BE2C (cell line): ENCODE results near the gene TSPAN7.

ENCODE experiments used
- DNase-seq: peaks from one replicate; pipeline ENCODE4 v3.0.0-alpha.2; 2020
- H3K27me3 ChIP-seq: fragments of 250-450 bp; sonication (Bioruptor Pico); 2 replicates; pipeline ENCODE4 v1.5.1; 2020; ENCODE audit warnings: mild to moderate bottlenecking
- H3K36me3 ChIP-seq: fragments of 250-450 bp; sonication (Bioruptor Pico); 2 replicates; pipeline ENCODE4 v1.5.1; 2020; ENCODE audit warnings: mild to moderate bottlenecking
- H3K4me1 ChIP-seq: fragments of 250-450 bp; sonication (Bioruptor Pico); 2 replicates; pipeline ENCODE4 v1.5.1; 2020
- H3K4me3 ChIP-seq: 2 replicates; pipeline ENCODE4 v1.5.1; 2011; ENCODE audit warnings: low read depth, low read length
- H3K9me3 ChIP-seq: fragments of 250-450 bp; sonication (Bioruptor Pico); 2 replicates; pipeline ENCODE4 v1.5.1; 2020
- TF ChIP-seq, protein P1 (sequence below): IDR thresholded peaks from 2 replicates; pipeline ENCODE4 v1.5.1; 2012; ENCODE audit warnings: mild to moderate bottlenecking, low read depth, low read length

The TSPAN7 gene

GRCh38 chrX:38560776-38561125 lies 591 bp upstream of the TSPAN7 start:
- Histone ChIP-seq H3K9me3 (no peaks in the 10 kb centered on the region), H3K27me3 (no peaks in the 10 kb centered on the region), H3K4me3 (peak overlapping the region; percentile 55), H3K4me1 (no peaks in the 10 kb centered on the region), H3K36me3 (no peaks in the 10 kb centered on the region)
- TF ChIP-seq, protein P1, sequence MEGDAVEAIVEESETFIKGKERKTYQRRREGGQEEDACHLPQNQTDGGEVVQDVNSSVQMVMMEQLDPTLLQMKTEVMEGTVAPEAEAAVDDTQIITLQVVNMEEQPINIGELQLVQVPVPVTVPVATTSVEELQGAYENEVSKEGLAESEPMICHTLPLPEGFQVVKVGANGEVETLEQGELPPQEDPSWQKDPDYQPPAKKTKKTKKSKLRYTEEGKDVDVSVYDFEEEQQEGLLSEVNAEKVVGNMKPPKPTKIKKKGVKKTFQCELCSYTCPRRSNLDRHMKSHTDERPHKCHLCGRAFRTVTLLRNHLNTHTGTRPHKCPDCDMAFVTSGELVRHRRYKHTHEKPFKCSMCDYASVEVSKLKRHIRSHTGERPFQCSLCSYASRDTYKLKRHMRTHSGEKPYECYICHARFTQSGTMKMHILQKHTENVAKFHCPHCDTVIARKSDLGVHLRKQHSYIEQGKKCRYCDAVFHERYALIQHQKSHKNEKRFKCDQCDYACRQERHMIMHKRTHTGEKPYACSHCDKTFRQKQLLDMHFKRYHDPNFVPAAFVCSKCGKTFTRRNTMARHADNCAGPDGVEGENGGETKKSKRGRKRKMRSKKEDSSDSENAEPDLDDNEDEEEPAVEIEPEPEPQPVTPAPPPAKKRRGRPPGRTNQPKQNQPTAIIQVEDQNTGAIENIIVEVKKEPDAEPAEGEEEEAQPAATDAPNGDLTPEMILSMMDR, result no peak
- no peak for DNase-seq

DNA sequence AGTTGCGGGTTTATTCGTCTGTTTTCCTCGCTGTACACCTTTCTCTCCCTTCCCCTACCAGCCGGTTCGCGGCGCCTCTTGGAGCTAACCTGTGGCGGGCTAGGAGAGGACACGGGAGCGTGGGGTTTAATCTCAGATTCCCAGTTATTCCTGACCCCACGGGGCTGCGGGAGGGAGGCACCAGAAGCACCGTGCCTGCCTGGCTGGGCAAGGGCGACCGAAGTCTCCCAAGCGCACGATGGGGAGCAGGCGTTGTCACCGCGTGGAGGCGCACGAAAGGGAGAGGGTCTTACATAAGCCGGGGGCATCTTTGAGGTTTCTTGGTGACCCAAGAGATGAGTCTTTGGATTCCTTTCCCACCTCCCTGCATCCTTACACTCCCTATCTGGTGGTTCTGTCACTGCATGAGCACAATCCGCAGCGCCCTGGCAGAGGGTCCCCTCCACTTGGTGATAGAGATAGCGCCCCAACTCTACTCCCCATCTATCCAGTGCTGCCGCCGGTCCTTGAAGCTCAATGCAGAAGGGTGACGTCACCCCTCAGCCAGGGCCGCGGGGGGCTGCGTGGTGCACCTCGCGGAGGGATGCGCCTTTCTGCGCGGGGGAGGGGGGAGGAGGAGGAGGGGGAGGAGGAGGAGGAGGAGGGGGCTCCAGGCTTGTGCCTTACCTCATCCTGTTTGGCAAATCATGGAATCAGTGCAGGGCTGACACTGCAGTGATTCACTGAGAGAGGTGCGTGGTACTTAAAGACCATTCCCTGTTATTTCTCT lies 793 bp downstream of the TSPAN7 start:
- H3K9me3 ChIP-seq, result no peaks in the 10 kb centered on the region
- peak; percentile 63 for DNase-seq
- H3K4me1 ChIP-seq, result no peaks in the 10 kb centered on the region
- H3K36me3 ChIP-seq, result no peaks in the 10 kb centered on the region
- no peaks in the 10 kb centered on the region for H3K27me3 ChIP-seq
- H3K4me3 ChIP-seq, result peak overlapping the region; percentile 81
- TF ChIP-seq, protein P1, result peak; percentile 33

GRCh38 chrX:38563030-38563429 lies 1.7 kb downstream of the TSPAN7 start:
- Histone ChIP-seq H3K36me3 (no peaks in the 10 kb centered on the region), H3K9me3 (no peaks in the 10 kb centered on the region), H3K27me3 (no peaks in the 10 kb centered on the region), H3K4me1 (no peaks in the 10 kb centered on the region), H3K4me3 (peak overlapping the region; percentile 81)
- TF ChIP-seq, protein P1, result no peak
- DNase-seq, result no peak

GRCh38 chrX:38570396-38570795 lies 9.1 kb downstream of the TSPAN7 start:
- DNase-seq, result no peak

DNA sequence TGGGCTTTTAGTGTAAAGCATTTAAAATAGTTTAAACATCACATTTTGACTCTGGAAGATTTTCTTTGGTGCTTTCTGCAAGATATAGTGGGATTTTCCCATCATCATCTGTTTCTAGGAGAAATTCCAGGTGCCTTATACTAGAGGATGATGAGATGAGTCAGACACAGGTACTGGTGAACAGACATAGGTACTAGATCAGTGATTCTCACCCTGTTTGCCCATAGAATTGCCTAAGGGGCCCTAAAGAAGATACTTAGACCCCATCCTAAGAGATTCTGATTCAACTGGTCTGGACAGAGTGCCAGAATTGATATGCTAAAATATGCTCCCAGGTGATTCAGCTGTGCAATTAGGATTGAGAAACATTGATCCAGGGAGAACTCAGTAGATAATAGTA lies 9.7 kb downstream of the TSPAN7 start:
- Histone ChIP-seq H3K4me3 (no peak overlapping the region), H3K4me1 (no peaks in the 10 kb centered on the region)

More at GRCh38 chrX:38570396-38570795, 9.1 kb downstream of the TSPAN7 start:
- Histone ChIP-seq H3K9me3 (no peaks in the 10 kb centered on the region), H3K36me3 (no peaks in the 10 kb centered on the region), H3K4me3 (no peak overlapping the region), H3K27me3 (no peaks in the 10 kb centered on the region), H3K4me1 (no peaks in the 10 kb centered on the region)
- TF ChIP-seq, protein P1, result no peak

DNA sequence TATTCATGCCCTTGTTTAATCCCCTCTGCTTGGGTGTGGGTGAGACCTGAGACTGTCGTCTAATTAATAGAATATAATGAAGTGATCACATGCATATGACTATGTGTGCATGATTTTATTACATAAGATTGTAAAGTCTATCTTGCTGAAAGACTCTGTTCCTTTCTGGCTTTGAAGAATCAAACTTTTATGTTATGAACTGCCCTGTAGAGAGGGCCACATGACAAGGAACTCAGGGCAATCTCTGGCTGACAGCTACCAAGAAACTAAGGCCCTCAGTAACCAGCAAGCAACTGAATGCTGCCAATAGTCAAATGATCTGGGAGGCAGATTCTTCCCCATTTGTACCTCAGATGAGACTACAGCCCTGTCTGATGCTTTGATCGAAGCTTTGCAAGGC lies 13.5 kb downstream of the TSPAN7 start:
- TF ChIP-seq, protein P1, result no peak
- H3K4me3 ChIP-seq, result no peak overlapping the region
- no peaks in the 10 kb centered on the region for H3K4me1 ChIP-seq
- H3K27me3 ChIP-seq, result no peaks in the 10 kb centered on the region
- H3K9me3 ChIP-seq, result no peaks in the 10 kb centered on the region
- DNase-seq, result no peak
- H3K36me3 ChIP-seq, result no peaks in the 10 kb centered on the region

More for the DNA sequence above, 9.7 kb downstream of the TSPAN7 start:
- TF ChIP-seq, protein P1, result no peak
- H3K9me3 ChIP-seq, result no peaks in the 10 kb centered on the region
- no peak for DNase-seq
- H3K36me3 ChIP-seq, result no peaks in the 10 kb centered on the region
- H3K27me3 ChIP-seq, result no peaks in the 10 kb centered on the region
